HepG2 (cell line): Measurements from ENCODE around the gene RGCC. TPM values are rescaled to one million over a fixed set of nuclear protein-coding genes. Genes with fewer than 3 reads are reported as not detected.
A peak's percentile ranks its signal among the peaks of the same experiment; 100 is the strongest.

Source experiments
- ATAC-seq: fragments of 200-7000 bp; cut with Tn5 transposase; 3 replicates; pipeline ENCODE4 v1.9.1; 2020; ENCODE audit warnings: mild to moderate bottlenecking, moderate library complexity
- BruUV-seq: library from RNA; stranded (reverse); fragments of 400-500 nt; replicated peaks from 2 replicates; lab custom pipeline; 2021; lab: Mats Ljungman, UMichigan
- CTCF ChIA-PET: fragments of 300-600 bp; formaldehyde crosslinking; extraction: SDS; loops from one replicate; lab custom pipeline; 2021; ENCODE audit warnings: low total read pairs, inconsistent platforms, low intra/inter-chr PET ratio; lab: Yijun Ruan, JAX
- POLR2A ChIA-PET: fragments of 350-600 bp; sonication (Branson Sonifier 250); formaldehyde crosslinking; loops from one replicate; lab custom pipeline; 2020; ENCODE audit warnings: antibody characterized with exemption, inconsistent platforms; lab: Yijun Ruan, JAX
- DNase-seq: peaks from one replicate; pipeline ENCODE4 v3.0.0-alpha.2; 2015; ENCODE audit warnings: low spot score
- FAIRE-seq: peaks from 3 replicates; lab custom pipeline; 2011; peaks lifted over from hg19 to GRCh38; lab: Jason Lieb, UNC
- H2AFZ ChIP-seq: one replicate; pipeline ENCODE4 v1.6.1; 2011; ENCODE audit warnings: low read length, inconsistent platforms
- H3K27ac ChIP-seq: fragments of 300-600 bp; 3 replicates; pipeline ENCODE4 v1.8.0; 2011; ENCODE audit warnings: mixed run types, mild to moderate bottlenecking, mixed read lengths, low read length, inconsistent platforms; ENCODE audit not compliant: insufficient read depth; ENCODE audit errors: extremely low read length
- H3K27me3 ChIP-seq, 2 experiments: fragments of 200-600 bp in 1 of 2; 2 replicates in 1 of 2; 3 replicates in 1 of 2; pipeline versions ENCODE4 v1.6.0 to v1.8.0; 2011; ENCODE audit warnings: low read length in 2 of 2, mild to moderate bottlenecking in 2 of 2, moderate library complexity in 2 of 2, inconsistent platforms in 1 of 2; ENCODE audit not compliant: insufficient read depth in 2 of 2, control insufficient read depth in 1 of 2
- H3K36me3 ChIP-seq, 2 experiments: fragments of 200-600 bp in 1 of 2; replicated peaks in 1 of 2; 2 replicates in 1 of 2; 3 replicates in 1 of 2; pipeline versions ENCODE4 v1.5.1 to v1.8.0; 2011; ENCODE audit warnings: low read length in 2 of 2, inconsistent platforms in 1 of 2; ENCODE audit not compliant: insufficient read depth in 2 of 2, control insufficient read depth in 1 of 2
- H3K4me1 ChIP-seq: 2 replicates; pipeline ENCODE4 v1.5.1; 2012; ENCODE audit warnings: low read length, inconsistent platforms; ENCODE audit not compliant: insufficient read depth
- H3K4me2 ChIP-seq: 2 replicates; pipeline ENCODE4 v1.6.0; 2011; ENCODE audit warnings: low read depth, low read length, inconsistent platforms
- H3K4me3 ChIP-seq, 3 experiments: fragments of 200-600 bp in 1 of 3; sonication (generic), shearing (Covaris generic) in 1 of 3; replicated peaks in 1 of 3; 2 replicates each; pipeline ENCODE4 v1.5.1; 2011 to 2016; ENCODE audit warnings: low read length in 3 of 3, inconsistent platforms in 2 of 3, low read depth in 2 of 3, mild to moderate bottlenecking in 2 of 3, control low read depth in 1 of 3, mixed read lengths in 1 of 3; ENCODE audit not compliant: insufficient read depth in 1 of 3
- H3K79me2 ChIP-seq: one replicate; pipeline ENCODE4 v1.6.1; 2011; ENCODE audit warnings: low read length, inconsistent platforms; ENCODE audit not compliant: insufficient read depth
- H3K9ac ChIP-seq: 2 replicates; pipeline ENCODE4 v1.6.0; 2011; ENCODE audit warnings: mild to moderate bottlenecking, low read depth, low read length, inconsistent platforms; ENCODE audit not compliant: insufficient read depth
- H3K9me3 ChIP-seq: 2 replicates; pipeline ENCODE4 v1.5.1; 2012; ENCODE audit warnings: mild to moderate bottlenecking, low read length
- H4K20me1 ChIP-seq: 2 replicates; pipeline ENCODE4 v1.6.0; 2011; ENCODE audit warnings: inconsistent platforms, mild to moderate bottlenecking, low read length, moderate library complexity; ENCODE audit not compliant: insufficient read depth
- CTCF ChIP-seq: sonication (generic); formaldehyde crosslinking; IDR thresholded peaks from 2 replicates; pipeline ENCODE4 v1.5.0; 2020; ENCODE audit warnings: mild to moderate bottlenecking, missing genetic modification reagents, moderate library complexity
- KAT8 ChIP-seq: IDR thresholded peaks from 2 replicates; pipeline ENCODE4 v1.6.1; 2016; ENCODE audit warnings: missing genetic modification reagents, missing compliant biosample characterization
- MBD4 ChIP-seq: IDR thresholded peaks from 2 replicates; pipeline ENCODE4 v1.6.1; 2012; ENCODE audit warnings: low read length, inconsistent platforms, borderline replicate concordance
- SIX1 ChIP-seq: sonication (generic); formaldehyde crosslinking; IDR thresholded peaks from 2 replicates; pipeline ENCODE4 v1.4.0; 2020; ENCODE audit warnings: missing genetic modification reagents, borderline replicate concordance
- SMC3 ChIP-seq: IDR thresholded peaks from 2 replicates; pipeline ENCODE4 v1.6.1; 2011; ENCODE audit warnings: low read length, improper control_type of control experiment
- SNAPC5 ChIP-seq: sonication (generic); formaldehyde crosslinking; IDR thresholded peaks from 2 replicates; pipeline ENCODE4 v1.8.1; 2023; ENCODE audit warnings: mild to moderate bottlenecking, missing genetic modification reagents, borderline replicate concordance
- SNRNP70 ChIP-seq: fragments of 200-400 bp; formaldehyde crosslinking; IDR thresholded peaks from 2 replicates; pipeline ENCODE4 v1.6.1; 2017; ENCODE audit warnings: mild to moderate bottlenecking, low read depth, low read length, moderate library complexity
- STAG1 ChIP-seq: sonication (generic); formaldehyde crosslinking; IDR thresholded peaks from 2 replicates; pipeline ENCODE4 v1.4.0; 2020; ENCODE audit warnings: missing genetic modification reagents
- ZMYM2 ChIP-seq: sonication (generic); formaldehyde crosslinking; IDR thresholded peaks from 2 replicates; pipeline ENCODE4 v1.8.0; 2022; ENCODE audit warnings: mild to moderate bottlenecking, missing genetic modification reagents
- ZNF513 ChIP-seq: sonication (generic); formaldehyde crosslinking; conservative IDR thresholded peaks from 2 replicates; pipeline ENCODE4 v1.5.0; 2020; ENCODE audit warnings: missing genetic modification reagents
- WGBS: methylation state at CpG from one replicate; pipeline ENCODE4 v1.1.6; 2017; ENCODE audit warnings: low lambda C conversion rate; 5-methylcytosine and 5-hydroxymethylcytosine counted together
- in situ Hi-C: cut with HindIII; loops from 2 replicates; pipeline ENCODE4 v1.10.0; 2017; ENCODE audit warnings: low pct_unique_long_range_greater_than_20kb; ENCODE audit not compliant: extremely low pct_ligation_motif_present
- intact Hi-C: fragments of 100-400 bp; cut with micrococcal nuclease; formaldehyde crosslinking; loops from one replicate; pipeline ENCODE4 v1.10.0; 2022; ENCODE audit not compliant: unreplicated experiment
- polyA plus RNA-seq, 8 experiments: library from polyadenylated mRNA; depleted of rRNA in 3 of 8; stranded (reverse) in 7 of 8; unstranded in 1 of 8; fragments of >200 nt; fragmentation: Illumina TruSeq in 4 of 8; extraction: Trizol in 4 of 8; gene quantifications; 2 replicates each; pipeline versions ENCODE4 v1.2.1 to v1.2.3, GENCODE V29; 2011 to 2016; ENCODE audit warnings: low read depth in 4 of 8, missing spikeins in 1 of 8, mixed read lengths in 1 of 8; ENCODE audit not compliant: insufficient read depth in 1 of 8
- total RNA-seq, 5 experiments: library from RNA; depleted of rRNA; stranded (reverse); fragments of >200 nt; fragmentation: Illumina TruSeq; extraction: Trizol; gene quantifications; 2 replicates each; pipeline ENCODE4 v1.2.3, GENCODE V29; 2016; ENCODE audit warnings: low read depth in 1 of 5

The RGCC gene
- total and polyA plus RNA-seq, 2 of the 13 experiments (the other 11 are each of a cell fraction or from before 2014, with no cell fraction given) = 0.20 to 8.4 TPM

- TF ChIP-seq MBD4 = no peak
- TF ChIP-seq CTCF (CRISPR knock-in tag) = peak; percentile 55
- no peak for TF ChIP-seq ZNF513 (CRISPR knock-in tag)
- no peak for TF ChIP-seq KAT8 (CRISPR knock-in tag)
- peak; percentile 22 for TF ChIP-seq STAG1 (CRISPR knock-in tag)
- no peak for TF ChIP-seq SNAPC5 (CRISPR knock-in tag)
- TF ChIP-seq ZMYM2 = 0 out of 2 replicates have a peak, but pooled peaks have one; percentile 19
- peak; percentile 30; the same call in 1 of the 2 replicates for TF ChIP-seq SMC3
- TF ChIP-seq SIX1 (CRISPR knock-in tag) = no peak
- no peak for TF ChIP-seq SNRNP70
- TF ChIP-seq, all 625 proteins: peak for 4
- intact Hi-C loops (no loop called here), in situ Hi-C loops (no loop called here)
- Histone ChIP-seq H3K4me2 (no peak overlapping the region), H3K79me2 (no peaks in the 10 kb centered on the region), H2AFZ (no peak overlapping the region), H3K4me3 (no peak overlapping the region; a peak in 1 of 6 replicates), H3K36me3 (no peaks in the 10 kb centered on the region), H3K9me3 (no peaks in the 10 kb centered on the region), H3K4me1 (peaks cover 18% of the 10 kb centered on the region), H3K27ac (no peak overlapping the region), H4K20me1 (no peaks in the 10 kb centered on the region), H3K9ac (no peak overlapping the region), H3K27me3 (peaks cover 0 to 24% of the 10 kb centered on the region in 2 experiments; a peak in 2 of 5 replicates)
- BruUV-seq = no TSS peak
- POLR2A ChIA-PET = interaction anchor here (0.6 kb wide), 1 partner anchor 387 kb away, joined by 5 read pairs; no protein-coding TSS in a partner anchor
- 94% methylated on average over 4 of the region's 4 CpGs for WGBS
- peak; percentile 32 for FAIRE-seq
- DNase-seq = peak; percentile 30
- CTCF ChIA-PET = interaction anchor here (0.7 kb wide), 1 partner anchor 194 kb away, joined by 3 read pairs; no protein-coding TSS in a partner anchor
- peak; percentile 21; the same call in 2 of the 3 replicates for ATAC-seq
Observed at GRCh38 chr13:41458761-41459431, 1.5 kb downstream of the RGCC start.
